GM19324 (cell line): Measurements from ENCODE around the gene VEPH1.

Experiments used
- ATAC-seq: cut with Tn5 transposase; IDR thresholded peaks from one replicate; pipeline ENCODE4 v1.9.1; 2021; ENCODE audit warnings: mild to moderate bottlenecking, moderate library complexity; ENCODE audit not compliant: unreplicated experiment, low FRiP score

The VEPH1 gene

DNA sequence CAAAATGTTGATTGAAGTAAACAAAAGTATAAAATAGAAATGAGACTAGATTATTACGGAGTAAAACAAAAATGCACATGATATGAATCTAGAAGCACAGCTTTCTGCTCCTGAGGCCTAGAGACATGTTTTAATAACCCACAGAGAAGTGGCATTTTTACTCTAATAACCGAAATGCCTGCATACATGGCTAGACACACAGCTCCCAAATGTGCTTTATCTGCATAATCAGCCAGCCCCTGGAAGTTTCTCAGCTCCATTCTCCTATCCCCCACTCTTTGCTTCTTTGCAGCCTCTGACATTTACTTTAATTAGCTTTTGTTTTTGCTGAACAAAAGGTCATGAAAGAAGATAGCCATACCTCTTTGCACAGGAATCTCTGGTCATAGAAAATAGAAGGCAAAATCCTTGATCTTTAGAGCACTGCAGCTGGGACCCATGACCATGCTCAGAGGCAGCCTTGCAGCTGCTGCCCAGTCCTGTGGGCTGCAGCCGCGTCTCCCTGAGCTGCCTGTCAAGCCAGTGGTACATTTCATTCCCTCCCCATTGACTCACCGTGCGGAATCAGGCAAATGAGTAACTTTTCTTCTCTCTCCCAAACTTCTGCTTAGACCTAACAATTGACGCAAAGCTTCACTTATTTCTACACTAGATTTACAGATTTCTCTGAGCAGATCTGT lies at the start of gene VEPH1:
VEPH1 (minus strand) TSS at position 501 of the 680 bp plus-strand sequence. CDS start 8,067 bp downstream, outside the sequence.
- no peak for ATAC-seq

DNA sequence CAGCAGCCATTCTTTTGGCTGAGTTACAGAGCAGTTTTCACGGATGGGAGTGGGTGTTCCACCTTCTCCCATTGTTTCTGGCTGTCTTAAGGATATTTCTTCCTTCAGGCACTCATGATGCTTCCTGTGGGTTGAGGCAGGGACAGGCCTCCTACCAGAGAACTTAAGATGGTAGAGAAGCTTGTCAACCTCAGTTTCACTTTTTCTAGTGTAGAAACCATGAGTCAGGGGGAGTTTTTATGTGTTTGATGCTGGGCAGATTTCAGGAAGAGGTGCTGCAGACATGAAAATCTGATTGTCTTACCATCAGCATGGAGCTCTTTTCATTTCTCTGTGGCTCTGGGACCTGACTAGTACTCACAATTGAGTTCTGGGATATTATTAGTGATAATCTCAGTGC lies 48.7 kb upstream of the VEPH1 start:
- no peak for ATAC-seq

DNA sequence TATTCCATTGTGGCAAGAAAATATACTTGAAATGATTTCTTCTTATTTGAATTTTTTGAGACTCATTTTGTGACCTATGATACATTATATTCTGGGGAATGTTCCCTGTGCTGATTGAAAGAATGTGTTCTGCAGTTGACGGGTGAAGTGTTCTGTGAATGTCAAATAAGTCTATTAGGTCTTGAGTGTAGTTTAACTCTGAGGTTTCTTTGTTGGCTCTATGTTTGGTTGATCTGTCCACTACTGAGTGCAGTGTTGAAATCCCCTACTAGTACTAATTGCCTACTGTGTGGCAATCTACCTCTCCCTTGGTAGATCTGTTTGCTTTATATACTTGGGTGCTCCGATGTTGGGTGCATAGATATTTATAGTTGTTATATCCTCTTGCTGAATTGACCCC lies 46.3 kb upstream of the VEPH1 start:
- no peak for ATAC-seq

DNA sequence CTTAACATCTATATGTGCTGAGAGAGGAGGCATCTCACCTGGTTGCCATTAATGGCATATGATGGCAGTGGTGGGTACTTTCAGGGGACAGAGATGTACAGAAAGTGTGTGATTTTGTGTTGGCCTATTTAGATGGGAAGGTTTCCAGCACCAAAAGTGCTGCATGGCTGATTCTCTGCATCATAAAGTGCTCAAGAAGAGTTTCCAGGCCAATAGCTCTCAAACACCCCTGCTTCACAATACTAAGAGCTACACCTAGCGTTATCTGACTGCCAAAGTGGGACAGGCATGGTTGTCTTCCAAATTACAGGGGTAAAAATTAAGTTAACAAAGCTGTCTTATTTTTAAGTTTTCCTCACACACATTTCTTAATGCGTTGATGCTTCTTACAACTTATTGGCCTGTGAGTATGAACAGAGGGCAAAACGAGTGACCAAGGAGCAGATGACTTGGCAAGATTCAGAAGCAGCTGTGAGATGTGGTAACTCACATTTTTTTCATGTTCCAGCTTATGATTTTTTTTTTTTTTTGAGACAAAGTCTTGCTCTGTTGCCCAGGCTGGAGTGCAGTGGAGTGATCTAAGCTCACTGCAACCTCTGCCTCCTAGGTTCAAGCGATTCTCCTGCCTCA lies 41.4 kb upstream of the VEPH1 start:
- ATAC-seq = no peak

DNA sequence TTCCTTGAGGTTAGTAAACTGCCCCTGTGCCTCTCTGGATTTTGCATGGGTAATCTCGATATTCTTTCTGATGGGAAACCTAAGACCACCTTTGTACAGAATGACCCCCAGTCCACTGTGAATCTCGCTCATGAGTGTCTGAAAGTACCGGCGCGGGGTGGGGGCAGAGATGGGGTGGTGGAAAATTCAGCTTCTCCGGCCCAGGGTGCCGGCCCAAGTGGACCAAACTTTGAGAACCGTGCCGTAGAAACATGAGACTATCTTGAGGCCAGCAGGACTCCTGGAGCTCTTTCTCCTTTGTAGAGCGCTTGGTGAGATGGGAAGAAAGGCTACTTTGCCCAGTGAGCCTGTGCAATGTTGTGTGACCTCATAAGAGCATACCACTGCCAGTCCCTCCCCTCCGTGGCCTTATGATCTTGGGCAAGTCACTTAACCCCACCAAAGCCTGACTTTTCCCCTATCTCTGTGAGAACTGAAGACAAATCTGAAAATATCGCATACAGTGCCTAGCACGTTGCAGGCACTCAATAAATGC lies 40.4 kb upstream of the VEPH1 start:
- no peak for ATAC-seq

DNA sequence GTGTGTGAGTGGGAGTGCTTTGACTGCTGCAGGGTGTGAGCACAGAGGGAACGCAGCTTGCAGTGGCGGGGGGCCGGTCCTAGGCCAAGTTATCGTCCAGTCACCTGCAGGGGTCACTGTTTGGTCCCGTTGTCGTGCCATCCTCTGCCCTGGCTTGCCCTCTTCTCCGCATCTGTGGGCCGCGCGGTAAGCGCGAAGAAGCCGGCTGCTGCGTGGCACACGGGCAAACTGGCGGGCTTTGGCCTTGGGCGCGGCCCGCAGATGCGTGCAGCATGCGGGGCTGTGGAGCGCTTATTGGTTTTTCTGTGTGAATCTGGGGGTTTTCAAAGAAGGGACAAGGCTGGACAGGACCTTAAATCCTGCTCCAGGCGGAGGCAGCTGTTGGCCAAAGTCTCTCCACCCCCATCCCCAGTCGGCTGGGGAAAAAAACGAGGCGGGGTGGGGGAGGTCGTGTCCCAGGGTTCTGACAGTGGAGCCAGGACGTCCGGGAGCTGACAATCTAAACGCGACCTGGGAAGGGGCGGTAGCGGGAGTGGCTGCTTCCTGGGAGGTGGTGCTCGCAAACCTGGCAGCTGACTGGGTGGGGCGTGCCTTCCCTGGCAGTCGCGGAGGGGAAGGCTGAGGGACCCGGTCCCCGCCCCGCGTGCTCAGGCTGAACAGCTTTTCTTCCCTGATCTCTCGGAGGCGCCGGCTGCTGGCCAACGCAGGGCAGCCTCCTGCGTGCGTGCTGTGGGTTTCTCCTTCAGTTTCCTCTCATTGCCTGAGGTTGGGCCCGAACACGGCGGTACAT lies 39.7 kb upstream of the VEPH1 start:
- no peak for ATAC-seq

DNA sequence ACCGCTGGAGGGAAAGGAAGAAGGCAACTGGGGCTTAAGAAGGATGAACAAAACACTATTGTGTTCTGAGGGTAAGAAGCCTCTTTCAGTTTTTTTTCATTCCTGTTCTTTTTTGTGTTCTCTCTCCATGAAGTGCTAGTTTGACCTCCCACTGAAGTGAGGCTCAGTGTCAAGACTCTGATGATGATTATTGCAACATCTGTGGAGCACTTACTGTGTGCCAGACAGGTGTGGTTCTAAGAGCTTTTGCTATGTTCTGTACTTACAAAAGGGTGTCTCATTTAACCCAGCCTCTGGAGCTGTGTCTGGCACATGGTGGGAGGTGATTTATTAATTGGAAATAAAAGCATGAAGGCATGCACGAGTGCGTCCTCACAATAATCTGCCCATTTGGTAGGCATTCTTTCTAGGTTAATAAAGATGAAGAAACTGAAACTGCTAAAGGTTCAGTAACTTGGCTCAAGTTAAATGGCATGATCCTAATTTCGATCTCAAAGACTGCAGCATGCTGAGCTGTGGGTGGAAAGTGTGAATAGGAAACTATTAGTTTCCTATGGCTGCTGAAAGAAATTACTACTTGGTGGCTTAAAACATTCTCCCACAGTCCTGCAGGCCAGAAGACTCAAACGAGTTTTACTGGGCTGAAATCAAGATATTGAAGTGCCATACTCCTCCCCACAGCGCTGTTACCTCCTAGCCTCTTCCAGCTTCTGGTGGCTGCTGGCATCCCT lies 38.5 kb upstream of the VEPH1 start:
- ATAC-seq = no peak

DNA sequence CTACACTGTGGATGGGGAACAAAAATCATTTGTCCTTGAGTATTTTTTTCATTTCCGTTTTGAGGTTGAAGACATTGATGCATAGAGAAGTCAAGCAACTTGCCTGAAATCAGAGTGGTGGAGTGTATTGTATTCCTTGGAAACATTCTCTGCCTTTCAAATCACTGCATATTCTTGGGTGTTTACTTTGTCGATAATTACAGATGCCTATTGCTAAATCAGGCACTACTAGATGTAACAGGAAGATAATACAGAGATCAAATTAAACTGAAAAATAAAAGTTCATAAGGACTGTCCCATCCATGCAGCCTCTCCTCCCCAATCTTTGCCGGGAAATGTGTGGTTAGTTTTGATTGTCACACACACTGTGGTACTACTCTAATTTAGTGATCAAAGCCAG lies 37.4 kb upstream of the VEPH1 start:
- ATAC-seq = no peak

DNA sequence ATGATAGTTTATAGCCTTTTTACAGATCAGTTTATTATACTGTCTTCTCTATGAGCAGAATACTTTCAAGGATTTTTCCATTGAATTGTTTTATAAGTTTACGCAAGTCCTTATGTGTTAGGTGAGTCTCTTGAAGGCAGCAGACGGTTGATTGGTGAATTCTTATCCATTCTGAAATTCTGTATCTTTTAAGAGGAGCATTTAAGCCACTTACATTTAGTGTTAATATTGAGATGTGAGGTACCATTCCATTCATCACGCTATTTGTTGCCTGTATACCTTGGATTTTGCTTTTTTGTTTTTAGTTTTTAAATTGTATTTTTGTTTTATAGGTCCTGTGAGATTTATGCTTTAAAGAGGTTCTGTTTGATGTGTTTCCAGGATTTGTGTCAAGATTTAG lies 32.5 kb upstream of the VEPH1 start:
- ATAC-seq = no peak

DNA sequence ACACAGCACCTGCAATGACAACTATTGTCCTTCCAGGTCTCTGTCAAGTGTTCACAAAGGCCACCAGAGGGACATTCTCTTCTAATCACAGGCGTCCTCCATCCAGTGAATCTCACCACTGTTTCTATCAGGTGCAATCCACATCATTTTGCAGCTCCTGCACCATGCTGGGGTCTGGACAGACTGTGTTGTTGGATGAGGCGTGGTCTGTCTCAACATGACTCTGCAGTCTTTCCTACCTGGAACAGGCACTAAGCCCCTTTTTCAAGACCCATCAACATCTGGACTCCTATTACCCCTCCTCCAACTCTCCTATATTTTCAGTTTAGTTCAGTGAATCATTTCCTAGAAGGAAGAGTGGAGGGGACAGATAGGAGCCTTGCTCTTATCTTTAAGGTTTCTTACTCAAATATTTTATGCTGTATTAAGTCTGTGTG lies 31.5 kb upstream of the VEPH1 start:
- ATAC-seq = no peak

DNA sequence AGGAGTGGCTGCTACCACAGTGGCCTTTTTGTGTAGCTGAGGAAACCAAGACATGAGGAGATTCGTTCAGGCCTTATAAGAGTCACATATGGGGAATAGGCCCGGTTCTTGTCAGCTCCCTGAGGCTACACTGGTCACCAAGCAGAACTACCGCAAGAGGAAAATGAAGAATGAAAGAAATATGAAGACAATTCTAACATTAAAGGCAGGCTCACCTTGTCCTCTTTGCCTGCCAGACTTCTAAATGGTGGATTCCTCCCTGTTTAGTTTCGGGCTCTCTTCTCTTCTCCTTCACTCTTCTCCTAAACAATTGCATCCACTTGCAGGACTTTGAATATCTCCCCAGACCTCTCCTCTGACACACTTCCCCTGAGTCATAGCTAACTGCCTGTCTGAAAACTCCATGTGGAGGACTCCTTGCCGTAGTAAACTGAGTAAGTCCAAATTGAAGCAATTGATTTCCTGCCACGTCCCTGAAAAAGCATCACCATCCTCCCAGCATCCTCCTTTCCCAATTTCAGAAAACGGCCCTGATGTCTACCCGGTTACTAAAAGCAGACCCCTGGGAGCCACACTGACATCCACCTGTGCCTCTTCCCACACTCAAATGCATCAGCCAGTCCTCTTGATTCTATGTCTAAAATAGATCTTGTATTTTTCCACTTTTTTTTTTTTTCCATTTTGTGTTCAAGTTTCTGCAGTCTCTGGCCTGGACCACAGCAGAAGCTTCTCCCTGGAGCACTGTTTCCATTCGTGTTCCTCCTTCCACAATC lies 30.3 kb upstream of the VEPH1 start:
- no peak for ATAC-seq

DNA sequence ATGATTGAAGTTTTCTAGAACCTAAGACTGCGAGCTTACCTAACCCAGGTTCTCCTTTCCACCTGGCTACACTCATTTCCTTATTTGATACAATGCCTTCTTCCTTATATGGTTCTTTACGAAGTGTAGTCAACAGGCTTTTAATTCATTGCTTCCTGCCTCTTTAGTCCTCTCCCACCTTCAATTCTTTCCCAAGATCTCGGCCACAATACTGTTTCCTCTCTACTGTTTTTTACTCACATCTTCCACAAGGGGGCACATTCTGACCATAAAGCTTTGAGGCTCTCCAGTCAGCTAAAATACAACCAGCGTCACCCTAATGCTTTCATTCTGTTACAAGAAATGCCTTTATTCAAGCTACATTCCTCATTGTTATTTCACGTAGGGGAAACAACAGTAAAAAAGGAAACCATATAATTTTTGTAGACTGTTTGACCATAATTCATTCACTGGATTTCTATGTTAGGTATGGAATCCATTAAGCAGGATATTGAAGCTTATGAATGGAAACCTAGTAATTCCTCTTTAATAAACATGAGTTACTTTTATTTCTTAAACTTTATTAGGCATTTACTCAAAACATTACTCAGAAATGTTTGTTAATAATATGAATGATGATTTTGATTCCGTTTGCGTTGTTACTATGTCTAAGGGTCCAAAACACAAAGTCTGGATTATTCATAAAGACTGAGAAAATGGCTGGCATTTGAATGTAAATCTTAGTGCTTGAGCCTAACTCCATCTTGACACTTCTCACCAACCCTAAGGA lies 29.5 kb upstream of the VEPH1 start:
- peak; percentile 71 for ATAC-seq

DNA sequence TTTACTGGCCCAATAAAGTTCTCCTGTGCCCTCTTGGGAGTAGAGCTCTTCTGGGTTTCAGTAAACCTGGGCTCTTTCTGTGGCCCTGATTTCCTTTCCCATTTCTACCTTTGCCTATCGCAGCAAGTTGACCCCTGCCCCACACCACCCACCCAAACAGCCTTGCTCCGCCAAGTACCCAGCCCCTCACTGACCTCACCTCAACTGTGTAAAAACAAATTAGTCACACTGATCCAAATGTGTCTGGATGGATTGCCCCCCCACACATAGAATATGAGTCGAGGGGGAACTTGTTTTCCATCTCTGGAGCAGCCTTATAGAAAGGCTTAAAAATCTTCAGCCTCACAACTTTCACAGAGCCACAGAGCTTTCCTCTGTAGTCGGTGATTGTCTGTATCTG lies 28.6 kb upstream of the VEPH1 start:
- no peak for ATAC-seq

DNA sequence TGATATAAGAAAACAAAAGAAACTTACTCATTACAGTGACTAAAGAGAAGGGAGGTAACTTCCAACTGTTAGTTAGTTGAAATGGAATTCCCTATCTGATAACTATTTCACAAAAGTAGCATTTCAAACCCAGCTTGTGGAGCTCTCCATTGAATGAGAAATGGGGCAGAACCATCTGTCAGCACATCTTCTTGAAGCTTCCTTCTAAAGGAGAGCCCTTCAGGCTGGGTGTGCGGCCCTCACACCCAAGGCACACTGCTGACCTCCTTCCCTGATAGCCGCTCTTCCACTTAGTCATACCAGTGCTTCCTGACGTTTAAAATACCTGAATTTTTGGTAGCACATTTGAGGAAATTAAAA lies 28.1 kb upstream of the VEPH1 start:
- ATAC-seq = no peak

DNA sequence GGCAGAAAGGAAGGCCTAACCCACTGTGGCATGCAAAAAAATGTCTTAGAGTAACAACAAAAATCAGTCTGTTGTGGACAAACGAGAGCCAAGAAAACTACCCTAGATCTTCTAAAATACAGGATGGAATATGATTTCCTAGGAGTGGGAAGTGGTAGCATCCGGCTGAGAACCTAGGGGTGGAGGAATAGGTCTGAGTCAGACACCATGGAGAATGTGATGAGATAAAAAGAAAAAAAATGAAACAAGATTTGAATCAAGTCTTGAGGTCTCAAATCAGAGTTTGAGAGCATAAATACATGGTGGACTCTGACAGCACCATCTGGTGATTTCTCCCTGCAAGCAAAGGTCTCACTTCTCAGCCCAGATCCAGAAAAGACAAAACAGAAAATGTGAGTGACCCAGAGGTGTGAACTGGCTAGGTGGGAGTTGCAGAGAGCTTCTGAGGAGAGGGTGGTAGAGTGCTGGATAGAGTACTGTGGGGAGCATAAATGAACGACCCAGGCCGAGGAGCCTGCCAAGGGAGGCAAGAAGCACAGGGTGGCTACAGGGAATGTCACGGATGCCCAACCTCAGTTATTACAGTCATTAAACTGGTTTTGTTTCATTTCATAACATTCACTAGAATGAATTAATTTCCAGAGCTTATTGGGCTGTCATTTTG lies 27.6 kb upstream of the VEPH1 start:
- ATAC-seq = no peak

DNA sequence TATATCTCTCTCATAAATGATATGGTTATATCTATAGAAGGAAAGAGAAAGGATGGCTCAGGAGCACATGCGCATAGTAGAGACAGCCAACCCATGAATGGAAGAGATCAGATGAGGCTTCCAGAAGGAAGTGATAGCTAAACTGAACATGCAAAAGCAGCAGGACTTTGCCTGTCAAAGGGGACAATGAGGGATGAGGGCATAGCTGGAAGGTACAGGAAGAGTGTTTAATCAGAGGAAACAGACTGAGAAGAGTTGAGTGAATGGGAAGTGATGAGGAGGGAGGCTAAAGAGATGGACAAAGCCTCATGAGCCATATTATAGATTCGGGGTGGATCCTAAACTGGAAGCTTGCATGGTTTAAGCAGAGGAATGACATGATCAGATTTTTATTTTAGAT lies 26.5 kb upstream of the VEPH1 start:
- ATAC-seq = no peak

DNA sequence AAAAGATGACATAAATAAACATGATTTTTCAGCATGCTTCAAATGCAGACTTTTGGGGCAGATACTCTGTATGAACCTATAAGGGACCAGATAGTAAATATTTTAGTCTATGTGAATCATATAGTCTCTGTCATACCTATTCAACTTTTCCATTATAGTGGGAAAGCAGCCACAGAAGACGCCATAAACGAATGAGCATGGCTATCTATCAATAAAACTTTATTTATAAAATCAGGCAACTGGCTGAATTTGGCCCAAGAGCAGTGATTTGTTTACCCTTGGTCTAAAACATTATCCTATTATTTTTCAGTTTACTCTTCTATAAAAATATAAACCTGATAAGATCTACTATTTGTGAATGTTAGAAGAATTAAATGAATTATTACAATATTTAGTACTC lies 25.9 kb upstream of the VEPH1 start:
- no peak for ATAC-seq

DNA sequence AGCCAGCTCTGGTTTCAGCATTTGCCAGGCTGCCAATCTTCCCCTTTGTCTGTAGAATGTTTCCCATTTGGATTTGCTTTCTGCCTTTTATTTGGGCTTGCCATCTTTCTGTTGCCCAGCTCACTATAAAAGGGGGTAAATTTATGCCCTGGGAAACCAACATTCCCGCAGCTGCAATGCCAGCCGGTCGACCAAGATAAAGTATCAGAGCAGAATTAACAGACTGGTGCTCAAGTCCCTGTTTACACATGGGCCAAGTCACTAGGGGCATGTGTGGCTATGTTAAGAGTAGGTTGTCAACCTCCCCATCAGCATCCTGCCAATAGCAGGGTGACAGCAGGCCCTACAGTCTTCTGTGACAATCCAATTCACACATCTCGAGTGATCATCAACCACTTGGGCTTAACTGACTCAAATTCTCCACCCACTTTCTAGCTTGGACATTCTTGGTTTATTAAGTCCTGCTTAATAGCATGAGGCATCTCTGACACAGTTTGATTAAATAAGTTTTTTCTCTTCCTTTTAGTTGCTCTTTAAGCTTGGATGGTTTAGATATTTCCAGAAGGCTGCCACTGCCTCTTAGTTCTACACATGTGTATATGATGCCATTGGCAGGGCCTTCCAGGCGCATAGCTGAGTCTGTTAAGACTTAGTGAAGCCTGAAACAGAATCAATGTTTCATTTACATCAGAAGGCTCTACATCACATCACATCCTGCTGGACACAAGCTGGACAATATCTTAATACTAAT lies 24.1 kb upstream of the VEPH1 start:
- no peak for ATAC-seq
